ENCODE measurements around the gene AKT2. TPM values are rescaled to one million over a fixed set of nuclear protein-coding genes. Genes with fewer than 3 reads are reported as not detected.

AKT2 gene
- total RNA-seq, 1 experiment from 2014 or later = 150 TPM

DNA sequence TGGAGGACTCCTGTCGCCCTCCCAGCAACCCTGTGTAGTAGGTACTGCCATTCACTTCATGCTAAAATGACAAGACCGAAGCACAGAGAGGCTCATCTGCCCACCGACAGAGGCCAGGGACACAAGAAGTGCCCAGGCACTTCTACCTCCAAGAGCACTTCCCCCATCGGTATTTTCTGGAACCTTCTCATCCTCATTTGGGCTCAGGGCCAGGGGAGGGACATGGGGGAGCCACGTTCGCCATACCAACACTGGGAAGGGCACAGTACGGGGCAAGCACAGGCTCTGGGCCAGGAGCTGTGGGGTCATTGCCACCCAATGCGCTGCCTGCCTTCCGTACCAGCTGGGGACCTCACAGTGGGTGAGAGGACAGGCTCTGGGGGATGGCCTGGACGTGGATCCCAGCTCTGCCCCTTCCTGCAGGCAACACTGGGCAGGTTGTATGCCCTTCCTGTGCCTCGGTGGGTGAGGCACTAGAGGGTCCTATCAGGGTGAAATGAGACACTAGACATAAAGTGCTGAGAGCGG lies 37.3 kb downstream of the AKT2 start:
- Mint-ChIP-seq H3K4me1 (peaks cover 14% of the 10 kb centered on the region in 2 experiments), H3K4me3 (no peak overlapping the region), H3K27me3 (ENCODE audit: low read depth) (no peaks in the 10 kb centered on the region), H3K9me3 (no peaks in the 10 kb centered on the region), H3K27ac (peak overlapping the region in 2 of 3 experiments; percentile 26 to 85; a peak in 2 of 7 replicates), H3K36me3 (ENCODE audit: insufficient read depth in 1 of 3, low read depth in 3 of 3) (peaks cover 2 to 25% (median 16%) of the 10 kb centered on the region in 3 experiments; a peak in 6 of 7 replicates)
- Histone ChIP-seq H2AK5ac (ENCODE audit: insufficient read length, low read length) (no peak overlapping the region), H3K4me2 (ENCODE audit: insufficient read depth, insufficient read length, low read length) (no peak overlapping the region), H3K18ac (ENCODE audit: insufficient read length, low read depth, low read length) (no peak overlapping the region), H4K5ac (ENCODE audit: insufficient read length, low read depth, low read length) (no peak overlapping the region), H3K14ac (ENCODE audit: insufficient read depth, low read length) (no peak overlapping the region), H3K79me1 (ENCODE audit: insufficient read depth, low read depth, low read length, poor library complexity, severe bottlenecking) (peaks cover 2% of the 10 kb centered on the region), H3K27ac (ENCODE audit: insufficient read length, low read depth, low read length) (no peak overlapping the region), H2BK120ac (ENCODE audit: low read depth, low read length, poor library complexity, severe bottlenecking) (no peak overlapping the region), H2BK12ac (ENCODE audit: insufficient read length, low read depth, low read length) (no peak overlapping the region), H3K79me2 (ENCODE audit: insufficient read depth, low read length) (no peaks in the 10 kb centered on the region; the same call in 1 of the 2 replicates), H3K9me3 (ENCODE audit: control insufficient read depth, low read depth, low read length) (no peaks in the 10 kb centered on the region), H3K23me2 (ENCODE audit: insufficient read length, low read depth, low read length, poor library complexity, severe bottlenecking) (no peaks in the 10 kb centered on the region), H2BK15ac (ENCODE audit: low read depth, low read length) (no peak overlapping the region), H4K20me1 (ENCODE audit: control insufficient read depth, insufficient read depth, insufficient read length) (no peaks in the 10 kb centered on the region), H2AFZ (ENCODE audit: low read length) (no peak overlapping the region), H4K91ac (ENCODE audit: insufficient read length, low read depth, low read length) (no peak overlapping the region), H3K9ac (ENCODE audit: extremely low read depth, insufficient read length, low read length) (no peak overlapping the region), H3K27me3 (ENCODE audit: insufficient read depth, low read length) (no peaks in the 10 kb centered on the region), H3K4me1 (ENCODE audit: insufficient read depth, low read length) (peaks cover 2% of the 10 kb centered on the region; the same call in 1 of the 2 replicates), H3K23ac (ENCODE audit: insufficient read length, low read depth, low read length) (no peak overlapping the region), H3K56ac (ENCODE audit: insufficient read length, low read depth, low read length) (no peak overlapping the region), H2BK20ac (ENCODE audit: low read depth, low read length, poor library complexity, severe bottlenecking) (no peak overlapping the region), H3K4ac (ENCODE audit: low read depth, low read length) (no peak overlapping the region), H3T11ph (ENCODE audit: low read length) (no peak overlapping the region), H2BK5ac (ENCODE audit: insufficient read length, low read length) (no peak overlapping the region), H4K8ac (replicated peaks; ENCODE audit: insufficient read length, low read depth, low read length) (no peak overlapping the region)
- no CpG with 5 or more reads among the region's 12 CpGs for WGBS (ENCODE audit: extremely low coverage, insufficient read length, low lambda C conversion rate)
- DNase-seq = no peak
- TF ChIP-seq, protein P1, sequence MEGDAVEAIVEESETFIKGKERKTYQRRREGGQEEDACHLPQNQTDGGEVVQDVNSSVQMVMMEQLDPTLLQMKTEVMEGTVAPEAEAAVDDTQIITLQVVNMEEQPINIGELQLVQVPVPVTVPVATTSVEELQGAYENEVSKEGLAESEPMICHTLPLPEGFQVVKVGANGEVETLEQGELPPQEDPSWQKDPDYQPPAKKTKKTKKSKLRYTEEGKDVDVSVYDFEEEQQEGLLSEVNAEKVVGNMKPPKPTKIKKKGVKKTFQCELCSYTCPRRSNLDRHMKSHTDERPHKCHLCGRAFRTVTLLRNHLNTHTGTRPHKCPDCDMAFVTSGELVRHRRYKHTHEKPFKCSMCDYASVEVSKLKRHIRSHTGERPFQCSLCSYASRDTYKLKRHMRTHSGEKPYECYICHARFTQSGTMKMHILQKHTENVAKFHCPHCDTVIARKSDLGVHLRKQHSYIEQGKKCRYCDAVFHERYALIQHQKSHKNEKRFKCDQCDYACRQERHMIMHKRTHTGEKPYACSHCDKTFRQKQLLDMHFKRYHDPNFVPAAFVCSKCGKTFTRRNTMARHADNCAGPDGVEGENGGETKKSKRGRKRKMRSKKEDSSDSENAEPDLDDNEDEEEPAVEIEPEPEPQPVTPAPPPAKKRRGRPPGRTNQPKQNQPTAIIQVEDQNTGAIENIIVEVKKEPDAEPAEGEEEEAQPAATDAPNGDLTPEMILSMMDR (conservative IDR thresholded peaks at IDR 0.05) = no peak
